NCI-H146 treated with DMSO at 0.1 percent for 48 hours (cell line): ENCODE results near the gene WNT9A.
"Not testable (repeated sequence)": the region's sequence is repeated elsewhere in the genome, so short reads cannot be mapped to it uniquely, and the experiment has no call there.

Experiments used
- DNase-seq: peaks from one replicate; lab custom pipeline; 2025; ENCODE audit not compliant: unreplicated experiment; lab: John Stamatoyannopoulos, UW

The WNT9A gene

DNA sequence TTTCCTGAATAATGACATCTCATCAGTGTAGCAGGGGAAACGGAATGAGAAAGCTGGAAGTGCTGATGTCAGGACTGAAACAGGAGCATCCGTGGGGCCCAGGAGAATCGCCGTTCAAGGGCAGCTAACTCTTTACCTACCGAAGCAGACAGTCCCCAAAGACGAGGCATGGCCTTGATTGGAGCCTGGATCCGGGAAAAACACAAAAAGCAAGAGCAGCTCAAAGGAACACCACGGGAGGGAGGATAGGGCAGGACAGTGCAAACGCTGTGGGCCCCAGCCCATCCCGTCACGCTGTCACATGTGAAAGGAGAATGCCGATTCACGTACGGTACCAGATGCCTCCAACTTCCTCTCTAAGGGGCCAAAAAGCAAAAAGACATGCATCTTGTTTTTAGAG is 34.9 kb downstream of the WNT9A start:
- no peak for DNase-seq

DNA sequence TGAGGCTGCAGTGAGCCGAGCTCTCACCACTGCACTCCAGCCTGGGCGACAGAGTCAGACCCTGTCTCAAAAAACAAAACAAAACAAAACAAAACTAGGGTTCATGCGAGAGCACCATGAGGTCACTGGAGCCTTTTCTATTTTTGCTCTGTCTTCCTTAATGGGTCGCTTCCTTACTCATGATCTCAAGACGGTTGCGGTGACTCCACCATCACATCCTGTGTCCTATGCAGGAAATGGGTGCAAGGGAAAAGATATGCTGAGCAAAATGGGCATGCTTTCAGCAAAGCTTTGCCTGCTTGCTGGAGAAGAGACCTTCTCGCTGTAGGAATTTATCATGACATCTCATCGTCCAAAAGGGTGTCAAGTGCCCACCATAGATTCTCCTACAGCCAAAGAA is 36.4 kb downstream of the WNT9A start:
- DNase-seq = no peak

- no peak for DNase-seq
These were observed 37.1 kb downstream of the WNT9A start for GRCh38 chr1:227910511-227911153.

- not testable (repeated sequence) for DNase-seq
These were observed 37.8 kb downstream of the WNT9A start for GRCh38 chr1:227909923-227910328.

GRCh38 chr1:227909188-227909587 is 38.5 kb downstream of the WNT9A start:
- DNase-seq = no peak

DNA sequence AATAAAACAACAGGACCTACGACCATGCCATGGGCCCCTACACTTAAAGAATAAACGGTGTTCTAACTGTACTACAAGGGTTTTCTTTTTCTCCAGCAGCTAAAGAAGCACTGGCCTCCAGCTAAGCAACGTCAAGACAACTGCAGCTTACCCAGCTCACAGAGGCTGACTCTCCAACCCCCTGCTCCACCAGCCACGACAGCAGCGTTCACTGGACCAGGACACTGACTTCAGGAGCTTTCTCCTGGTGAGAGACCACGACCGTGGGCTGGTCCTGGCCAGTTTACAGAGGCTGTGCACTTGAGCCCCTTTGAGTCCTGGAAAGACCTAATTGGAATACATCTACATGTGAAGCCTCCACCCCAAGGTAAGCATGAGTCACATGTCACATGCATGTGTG is 39.4 kb downstream of the WNT9A start:
- DNase-seq = no peak

DNA sequence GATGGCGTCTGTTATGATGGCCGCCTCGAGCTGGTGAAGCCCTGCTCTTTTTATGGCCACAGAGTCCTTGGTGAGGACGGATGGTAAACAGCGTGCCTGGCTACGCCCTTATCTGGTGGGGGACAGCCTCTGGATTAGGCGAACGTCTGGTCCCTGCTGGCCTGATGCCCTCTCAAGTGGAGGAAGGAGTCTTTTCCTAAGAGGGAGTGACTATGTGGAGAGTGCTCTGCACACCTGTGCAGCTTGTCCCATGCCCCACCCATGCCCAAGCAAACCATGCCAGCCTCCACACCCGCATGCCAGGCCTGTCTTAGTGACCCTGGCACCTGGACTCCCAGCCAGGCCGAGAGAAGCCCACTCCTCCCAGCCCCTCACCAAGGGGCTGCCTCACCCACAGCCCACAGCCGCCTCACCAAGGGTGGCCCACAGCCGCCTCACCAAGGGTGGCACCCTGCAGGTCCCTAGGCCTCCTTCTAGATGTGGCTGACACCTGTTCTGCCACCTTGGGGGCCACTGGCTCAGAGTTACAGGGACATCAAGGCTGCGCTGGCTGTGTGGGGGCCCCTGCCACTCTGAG is 40.2 kb downstream of the WNT9A start:
- DNase-seq = no peak

GRCh38 chr1:227906550-227907071 is 41.1 kb downstream of the WNT9A start:
- DNase-seq = no peak

- no peak for DNase-seq
These were observed 41.9 kb downstream of the WNT9A start for GRCh38 chr1:227905573-227906487.

- no peak for DNase-seq
These were observed 43.0 kb downstream of the WNT9A start for GRCh38 chr1:227904541-227905335.

DNA sequence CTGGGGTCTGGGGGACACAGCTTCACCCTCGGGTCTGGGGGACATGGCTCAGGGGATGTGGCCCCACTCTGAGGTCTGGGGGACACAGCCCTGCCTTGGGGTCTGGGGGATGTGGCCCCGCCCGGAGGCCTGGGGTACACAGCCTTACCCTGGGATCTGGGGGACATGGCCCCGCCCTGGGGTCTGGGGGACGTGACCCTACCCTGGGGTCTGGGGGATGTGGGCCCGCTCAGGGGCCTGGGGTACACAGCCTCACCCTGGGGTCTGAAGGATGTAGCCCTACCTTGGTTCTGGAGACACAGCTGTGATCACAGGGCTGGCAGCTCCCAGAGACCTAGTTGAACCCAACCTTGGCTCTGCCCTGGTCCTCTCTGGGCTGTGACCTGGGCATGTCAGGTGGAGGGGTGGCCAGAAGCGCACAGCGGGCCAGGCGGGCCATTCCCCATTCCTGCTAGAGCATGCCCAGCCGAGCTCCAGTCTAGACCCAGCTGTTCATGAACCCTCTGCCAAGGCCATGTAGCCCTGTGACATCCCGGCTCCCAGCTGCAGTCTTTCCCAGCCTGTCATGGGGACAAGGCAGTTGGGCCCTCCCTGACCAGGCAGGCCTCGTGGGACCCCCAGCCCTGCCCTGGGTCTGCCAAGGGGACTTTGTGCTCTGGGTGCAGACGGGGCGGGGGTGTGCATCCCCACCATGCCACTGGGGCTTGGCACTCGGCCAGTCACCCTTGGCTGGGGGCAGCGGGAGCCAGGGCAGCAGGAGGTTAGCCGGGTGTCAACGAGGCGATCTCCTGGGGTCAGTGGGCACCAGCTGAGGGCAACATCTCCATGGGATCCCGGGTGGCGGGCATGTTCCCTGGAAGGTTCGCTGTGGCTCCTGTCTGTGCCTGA is 43.9 kb downstream of the WNT9A start:
- no peak for DNase-seq

DNA sequence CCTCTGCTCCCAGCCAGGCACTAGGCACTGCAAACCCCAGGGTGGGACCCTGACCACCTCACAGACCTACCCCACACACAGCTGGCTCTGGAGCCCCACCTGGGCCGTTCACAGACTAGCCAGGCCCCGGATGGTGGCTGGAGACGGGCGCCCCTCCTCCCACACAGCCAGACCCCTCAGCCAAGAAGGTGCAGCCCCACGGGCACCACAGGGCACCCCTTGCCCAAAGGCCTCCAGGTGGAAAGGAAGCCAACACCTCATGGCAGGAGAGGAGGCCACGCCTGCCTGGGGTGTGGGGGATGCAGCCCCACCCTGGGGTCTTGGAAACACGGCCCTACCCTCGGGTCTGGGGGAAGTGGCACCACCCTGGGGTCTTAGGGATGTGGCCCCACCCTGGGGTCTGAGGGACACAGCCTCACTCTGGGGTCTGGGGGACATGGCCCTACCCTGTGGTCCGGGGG is 44.6 kb downstream of the WNT9A start:
- no peak for DNase-seq

DNA sequence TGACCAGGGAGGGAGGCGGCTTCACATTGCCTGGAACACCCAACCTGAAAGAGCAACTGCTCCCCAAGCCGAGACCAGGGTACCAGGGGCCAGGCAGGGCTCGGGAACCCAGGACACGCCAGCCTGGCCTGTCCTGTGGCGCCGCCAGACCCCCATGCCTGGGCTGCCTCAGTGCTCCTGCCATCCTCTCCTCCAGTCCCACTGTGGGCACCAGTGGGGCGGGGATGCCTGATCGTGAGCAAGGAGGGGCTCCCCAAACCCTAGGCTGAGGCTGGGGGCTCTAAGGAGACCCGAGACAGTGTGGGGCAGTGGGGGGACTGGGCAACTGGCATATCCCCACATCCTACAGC is 45.1 kb downstream of the WNT9A start:
- DNase-seq = no peak

DNA sequence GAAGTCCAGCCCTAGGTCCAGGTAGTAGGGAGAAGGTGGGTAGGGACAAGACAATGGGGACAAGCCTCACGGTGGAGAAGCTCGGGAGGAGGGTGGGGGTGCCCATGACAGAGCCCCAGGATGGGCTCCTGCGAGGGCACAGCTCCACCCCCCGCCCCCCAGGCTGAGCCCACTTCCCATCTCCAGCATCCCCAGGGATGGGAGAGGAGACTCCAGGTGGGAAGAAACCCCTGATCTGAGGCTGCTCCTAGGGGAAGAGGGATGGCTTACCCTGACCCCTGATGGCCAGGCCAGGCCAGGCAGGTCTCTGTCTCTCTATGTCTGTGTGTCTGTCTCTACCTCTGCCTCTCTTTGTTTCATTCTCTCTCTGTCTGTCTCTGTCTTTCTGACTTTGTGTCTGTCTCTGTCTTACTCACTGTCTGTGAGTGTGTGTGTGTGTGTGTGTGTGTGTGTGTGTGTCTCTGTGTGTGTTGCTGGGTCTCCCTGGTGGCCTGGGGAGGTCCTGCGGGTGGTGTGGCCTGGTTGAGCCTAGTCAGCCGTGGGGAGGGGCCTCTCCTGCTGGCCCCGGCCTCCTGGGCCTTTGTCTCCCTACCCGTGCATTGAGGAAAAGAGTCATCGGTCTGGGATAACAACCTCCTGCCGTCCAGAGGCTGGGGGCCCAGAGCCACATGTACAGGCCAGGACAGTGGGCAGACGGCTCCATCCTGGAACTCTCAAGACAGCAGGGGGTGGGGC is 45.7 kb downstream of the WNT9A start:
- no peak for DNase-seq

- no peak for DNase-seq
These were observed 46.4 kb downstream of the WNT9A start for GRCh38 chr1:227901239-227901905.

DNA sequence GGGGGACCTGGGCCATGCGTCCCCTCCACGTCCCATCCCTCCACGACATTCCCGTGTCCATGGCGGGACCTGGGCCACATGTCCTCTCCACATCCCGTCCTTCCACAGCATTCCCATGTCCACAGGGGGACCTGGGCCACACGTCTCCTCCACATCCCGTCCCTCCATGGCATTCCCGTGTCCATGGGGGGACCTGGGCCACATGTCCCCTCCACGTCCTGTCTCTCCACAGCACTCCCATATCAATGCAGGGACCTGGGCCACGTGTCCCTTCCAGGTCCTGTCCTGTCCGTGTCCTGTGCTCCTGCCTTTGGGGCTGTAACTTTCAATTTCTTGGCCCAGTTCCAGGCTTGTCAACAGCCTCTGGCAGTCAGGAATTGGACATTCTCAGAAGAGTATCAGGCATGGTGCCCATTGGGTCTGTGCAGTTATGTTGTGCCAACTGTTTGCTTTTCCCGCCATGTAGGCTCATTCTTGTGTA is 47.1 kb downstream of the WNT9A start:
- DNase-seq = no peak

GRCh38 chr1:227899820-227900449 is 47.8 kb downstream of the WNT9A start:
- DNase-seq = no peak

GRCh38 chr1:227899141-227899819 is 48.5 kb downstream of the WNT9A start:
- DNase-seq = no peak
